ENCODE results near the gene XIRP2.

The XIRP2 gene

DNA sequence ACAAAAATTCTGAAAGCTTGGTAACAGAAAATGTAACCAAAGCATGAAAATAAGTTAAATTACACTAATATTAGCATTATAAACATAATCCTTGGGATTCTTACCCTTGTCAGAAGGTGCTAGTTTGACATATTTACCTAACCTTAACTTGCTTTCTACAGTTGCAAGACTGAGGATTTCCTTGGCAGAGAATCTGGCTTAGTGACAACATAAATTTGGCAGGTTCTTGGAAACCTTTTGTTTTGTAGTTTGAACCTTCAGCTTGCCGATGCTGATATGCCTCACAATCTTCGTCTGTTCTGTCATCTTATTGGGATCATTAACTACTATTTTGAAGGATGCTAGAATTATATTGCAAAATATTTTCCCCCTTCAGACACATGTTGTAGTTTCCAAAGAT lies 3.4 kb downstream of the XIRP2 start:
- H3K4me3 ChIP-seq (ENCODE audit: low read length in 2 of 2), result no peak overlapping the region
- no peaks in the 10 kb centered on the region for H3K9me3 ChIP-seq (ENCODE audit: control insufficient read depth in 2 of 2, low read length in 2 of 2)
- no peaks in the 10 kb centered on the region for H3K27me3 ChIP-seq (ENCODE audit: control insufficient read depth in 2 of 2, insufficient read depth in 2 of 2, low read length in 2 of 2)
- no peaks in the 10 kb centered on the region for H3K36me3 ChIP-seq (ENCODE audit: control insufficient read depth in 2 of 2, insufficient read depth in 2 of 2, low read length in 2 of 2)
- H3K9ac ChIP-seq (ENCODE audit: low read depth in 1 of 2, low read length in 2 of 2), result no peak overlapping the region
- H3K27ac ChIP-seq (ENCODE audit: low read depth in 2 of 2, low read length in 2 of 2), result no peak overlapping the region
- H3K4me1 ChIP-seq (ENCODE audit: control insufficient read depth in 2 of 2, insufficient read depth in 2 of 2, low read length in 2 of 2), result no peaks in the 10 kb centered on the region

DNA sequence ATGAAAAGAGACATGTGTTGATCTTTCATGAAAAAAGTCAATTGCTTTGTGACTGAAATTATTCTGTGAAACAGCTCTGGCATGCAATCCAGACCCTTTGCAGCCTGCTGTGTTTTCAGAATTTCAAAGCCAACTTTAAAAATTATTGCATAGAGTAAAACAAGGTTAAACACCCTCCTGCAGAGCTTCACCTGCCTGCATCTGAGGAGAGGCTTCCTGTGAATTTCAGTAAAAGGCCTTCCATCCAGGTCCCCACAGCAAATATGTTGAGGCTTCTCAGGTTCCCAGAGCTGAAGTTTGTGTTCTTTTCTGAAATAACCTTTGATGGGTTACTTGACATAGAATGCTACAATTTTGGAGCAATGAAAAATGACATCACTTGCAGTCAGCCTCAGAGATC lies 4.1 kb downstream of the XIRP2 start:
- H3K27me3 ChIP-seq (ENCODE audit: control insufficient read depth in 2 of 2, insufficient read depth in 2 of 2, low read length in 2 of 2), result no peaks in the 10 kb centered on the region
- no peak overlapping the region for H3K4me3 ChIP-seq (ENCODE audit: low read length in 2 of 2)
- H3K27ac ChIP-seq (ENCODE audit: low read depth in 2 of 2, low read length in 2 of 2), result no peak overlapping the region
- no peaks in the 10 kb centered on the region for H3K36me3 ChIP-seq (ENCODE audit: control insufficient read depth in 2 of 2, insufficient read depth in 2 of 2, low read length in 2 of 2)
- no peaks in the 10 kb centered on the region for H3K4me1 ChIP-seq (ENCODE audit: control insufficient read depth in 2 of 2, insufficient read depth in 2 of 2, low read length in 2 of 2)
- H3K9ac ChIP-seq (ENCODE audit: low read depth in 1 of 2, low read length in 2 of 2), result no peak overlapping the region
- H3K9me3 ChIP-seq (ENCODE audit: control insufficient read depth in 2 of 2, low read length in 2 of 2), result no peaks in the 10 kb centered on the region

DNA sequence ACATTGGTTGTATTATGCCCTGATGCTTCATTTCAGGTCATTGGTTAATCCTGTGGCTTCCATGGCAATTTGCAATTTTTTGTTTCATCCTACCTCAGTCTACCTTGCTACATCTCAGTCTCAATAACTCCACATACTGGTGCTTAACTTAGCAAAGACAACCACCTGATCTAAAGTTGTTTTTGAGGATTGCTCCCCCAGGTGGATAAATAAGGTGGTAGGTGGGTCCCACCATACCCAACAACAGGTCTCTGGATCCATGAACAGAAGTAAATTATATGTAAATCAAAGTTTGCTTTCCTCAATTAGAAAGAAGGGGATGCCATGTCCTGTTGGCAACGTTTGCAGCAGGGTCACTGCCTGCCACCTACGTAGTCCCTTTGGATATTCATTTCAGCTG lies 7.0 kb downstream of the XIRP2 start:
- Histone ChIP-seq H3K36me3 (ENCODE audit: control insufficient read depth in 2 of 2, insufficient read depth in 2 of 2, low read length in 2 of 2) (no peaks in the 10 kb centered on the region), H3K4me3 (ENCODE audit: low read length in 2 of 2) (no peak overlapping the region), H3K9me3 (ENCODE audit: control insufficient read depth in 2 of 2, low read length in 2 of 2) (no peaks in the 10 kb centered on the region), H3K27ac (ENCODE audit: low read depth in 2 of 2, low read length in 2 of 2) (no peak overlapping the region), H3K27me3 (ENCODE audit: control insufficient read depth in 2 of 2, insufficient read depth in 2 of 2, low read length in 2 of 2) (no peaks in the 10 kb centered on the region), H3K4me1 (ENCODE audit: control insufficient read depth in 2 of 2, insufficient read depth in 2 of 2, low read length in 2 of 2) (no peaks in the 10 kb centered on the region), H3K9ac (ENCODE audit: low read depth in 1 of 2, low read length in 2 of 2) (no peak overlapping the region)

DNA sequence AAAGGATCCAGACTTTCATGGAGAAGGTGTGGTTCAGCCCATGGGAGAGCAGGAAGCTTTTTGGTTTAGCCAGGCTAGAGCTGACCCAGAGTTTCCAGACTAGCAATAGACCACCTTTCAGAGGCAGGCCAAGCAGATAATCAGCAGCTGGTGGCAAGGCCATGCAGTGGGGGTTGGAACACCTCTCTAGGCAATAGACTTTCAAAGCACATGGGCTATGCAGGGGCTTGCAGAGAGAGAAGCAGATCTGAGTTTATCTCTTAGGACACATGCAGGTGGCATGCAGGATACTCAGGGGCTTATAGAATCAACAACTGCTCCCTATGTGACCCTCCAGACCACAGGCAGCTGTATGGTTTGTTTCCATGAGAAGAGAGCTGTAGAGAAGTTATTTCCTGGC lies 9.4 kb downstream of the XIRP2 start:
- H3K4me3 ChIP-seq (ENCODE audit: low read length in 2 of 2), result no peak overlapping the region

DNA sequence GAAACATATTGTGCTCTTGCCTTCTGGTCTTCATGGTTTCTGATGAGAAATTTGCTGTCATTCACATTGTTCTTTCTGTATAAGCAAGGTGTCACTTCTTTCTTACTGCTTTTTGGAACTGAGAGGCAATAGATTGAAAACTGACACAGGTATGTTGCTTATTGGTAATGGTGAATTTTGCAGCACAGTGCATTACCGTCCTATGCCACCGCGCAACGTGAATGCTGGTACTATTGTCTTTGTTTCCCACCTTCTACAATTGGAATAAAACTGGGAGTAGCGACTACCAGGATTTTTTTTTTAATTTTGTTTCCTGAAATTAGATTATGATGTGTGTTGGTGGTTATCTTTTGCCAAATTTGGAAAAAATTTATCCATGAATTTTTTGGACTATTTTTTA lies 11.4 kb downstream of the XIRP2 start:
- Histone ChIP-seq H3K4me1 (ENCODE audit: control insufficient read depth in 2 of 2, insufficient read depth in 2 of 2, low read length in 2 of 2) (no peaks in the 10 kb centered on the region), H3K4me3 (ENCODE audit: low read length in 2 of 2) (no peak overlapping the region), H3K9me3 (ENCODE audit: control insufficient read depth in 2 of 2, low read length in 2 of 2) (no peaks in the 10 kb centered on the region)

More for the DNA sequence above, 9.4 kb downstream of the XIRP2 start:
- Histone ChIP-seq H3K9ac (ENCODE audit: low read depth in 1 of 2, low read length in 2 of 2) (no peak overlapping the region), H3K27me3 (ENCODE audit: control insufficient read depth in 2 of 2, insufficient read depth in 2 of 2, low read length in 2 of 2) (no peaks in the 10 kb centered on the region), H3K4me1 (ENCODE audit: control insufficient read depth in 2 of 2, insufficient read depth in 2 of 2, low read length in 2 of 2) (no peaks in the 10 kb centered on the region), H3K27ac (ENCODE audit: low read depth in 2 of 2, low read length in 2 of 2) (no peak overlapping the region), H3K36me3 (ENCODE audit: control insufficient read depth in 2 of 2, insufficient read depth in 2 of 2, low read length in 2 of 2) (no peaks in the 10 kb centered on the region), H3K9me3 (ENCODE audit: control insufficient read depth in 2 of 2, low read length in 2 of 2) (no peaks in the 10 kb centered on the region)

DNA sequence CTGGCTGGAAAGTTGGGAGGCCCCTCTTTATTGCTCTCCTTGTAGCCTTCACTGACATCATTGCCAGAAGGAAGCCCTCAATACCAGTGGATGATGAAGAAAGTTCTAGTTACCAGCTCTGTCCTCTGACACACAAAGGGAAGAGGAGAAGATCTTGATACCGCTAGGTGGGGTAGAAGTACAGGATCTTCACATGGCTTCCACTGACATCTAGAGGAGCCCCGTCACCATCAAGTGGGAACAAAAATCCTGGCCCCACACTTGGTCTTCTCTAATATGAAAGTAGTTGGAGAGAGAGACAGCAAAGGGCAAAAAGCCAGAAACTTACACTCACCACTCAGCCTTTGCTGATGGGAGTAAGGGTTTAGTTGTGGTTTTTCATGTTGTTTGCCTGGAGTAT lies 12.4 kb downstream of the XIRP2 start:
- Histone ChIP-seq H3K27me3 (ENCODE audit: control insufficient read depth in 2 of 2, insufficient read depth in 2 of 2, low read length in 2 of 2) (no peaks in the 10 kb centered on the region), H3K4me1 (ENCODE audit: control insufficient read depth in 2 of 2, insufficient read depth in 2 of 2, low read length in 2 of 2) (no peaks in the 10 kb centered on the region), H3K27ac (ENCODE audit: low read depth in 2 of 2, low read length in 2 of 2) (no peak overlapping the region), H3K4me3 (ENCODE audit: low read length in 2 of 2) (no peak overlapping the region), H3K36me3 (ENCODE audit: control insufficient read depth in 2 of 2, insufficient read depth in 2 of 2, low read length in 2 of 2) (no peaks in the 10 kb centered on the region), H3K9me3 (ENCODE audit: control insufficient read depth in 2 of 2, low read length in 2 of 2) (no peaks in the 10 kb centered on the region), H3K9ac (ENCODE audit: low read depth in 1 of 2, low read length in 2 of 2) (no peak overlapping the region)

More for the DNA sequence above, 11.4 kb downstream of the XIRP2 start:
- H3K27me3 ChIP-seq (ENCODE audit: control insufficient read depth in 2 of 2, insufficient read depth in 2 of 2, low read length in 2 of 2), result no peaks in the 10 kb centered on the region
- H3K9ac ChIP-seq (ENCODE audit: low read depth in 1 of 2, low read length in 2 of 2), result no peak overlapping the region
- no peak overlapping the region for H3K27ac ChIP-seq (ENCODE audit: low read depth in 2 of 2, low read length in 2 of 2)
- H3K36me3 ChIP-seq (ENCODE audit: control insufficient read depth in 2 of 2, insufficient read depth in 2 of 2, low read length in 2 of 2), result no peaks in the 10 kb centered on the region

DNA sequence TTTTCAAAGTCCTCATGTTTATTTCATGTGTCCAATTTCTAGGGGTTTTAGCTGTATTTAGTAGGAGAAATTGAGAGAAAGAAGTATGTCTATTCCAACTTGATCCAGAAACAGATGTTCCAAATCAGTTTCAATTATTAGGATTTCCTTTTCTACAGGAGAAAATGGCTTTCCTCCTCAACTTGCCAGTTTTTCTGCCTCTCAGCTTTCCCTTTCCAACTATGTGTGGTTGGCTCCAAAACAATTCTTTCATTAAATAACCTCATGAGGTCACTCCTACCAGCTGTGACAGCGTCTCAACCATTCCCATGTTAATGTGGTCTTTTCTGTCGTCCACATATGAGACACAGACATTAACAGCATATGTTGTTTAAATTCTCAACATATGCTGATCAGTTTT lies 13.1 kb downstream of the XIRP2 start:
- no peak overlapping the region for H3K27ac ChIP-seq (ENCODE audit: low read depth in 2 of 2, low read length in 2 of 2)
- no peaks in the 10 kb centered on the region for H3K36me3 ChIP-seq (ENCODE audit: control insufficient read depth in 2 of 2, insufficient read depth in 2 of 2, low read length in 2 of 2)

DNA sequence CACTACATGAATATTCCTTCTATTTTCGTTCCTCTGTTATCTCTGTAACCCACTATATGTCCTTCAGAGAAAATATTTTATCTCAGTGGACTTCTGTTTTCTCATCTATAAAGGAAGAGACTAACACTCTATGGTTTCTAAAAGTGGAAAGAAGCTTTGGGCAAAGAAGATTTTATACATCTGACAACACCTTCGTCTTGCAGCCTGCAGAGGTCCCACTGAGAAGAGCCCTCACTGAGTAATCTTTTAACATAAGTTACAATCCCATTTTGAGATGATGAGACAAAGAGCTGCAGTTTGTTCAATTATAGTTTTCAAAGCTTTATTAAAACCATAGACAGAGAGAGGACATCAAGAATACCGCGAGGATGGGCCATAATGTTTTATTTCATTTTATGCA lies 28.7 kb downstream of the XIRP2 start:
- no peak overlapping the region for H3K9ac ChIP-seq (ENCODE audit: low read depth in 1 of 2, low read length in 2 of 2)
- H3K27me3 ChIP-seq (ENCODE audit: control insufficient read depth in 2 of 2, insufficient read depth in 2 of 2, low read length in 2 of 2), result no peaks in the 10 kb centered on the region
- H3K36me3 ChIP-seq (ENCODE audit: control insufficient read depth in 2 of 2, insufficient read depth in 2 of 2, low read length in 2 of 2), result no peaks in the 10 kb centered on the region

More for the DNA sequence above, 13.1 kb downstream of the XIRP2 start:
- Histone ChIP-seq H3K27me3 (ENCODE audit: control insufficient read depth in 2 of 2, insufficient read depth in 2 of 2, low read length in 2 of 2) (no peaks in the 10 kb centered on the region), H3K4me3 (ENCODE audit: low read length in 2 of 2) (no peak overlapping the region), H3K4me1 (ENCODE audit: control insufficient read depth in 2 of 2, insufficient read depth in 2 of 2, low read length in 2 of 2) (no peaks in the 10 kb centered on the region), H3K9ac (ENCODE audit: low read depth in 1 of 2, low read length in 2 of 2) (no peak overlapping the region), H3K9me3 (ENCODE audit: control insufficient read depth in 2 of 2, low read length in 2 of 2) (no peaks in the 10 kb centered on the region)

DNA sequence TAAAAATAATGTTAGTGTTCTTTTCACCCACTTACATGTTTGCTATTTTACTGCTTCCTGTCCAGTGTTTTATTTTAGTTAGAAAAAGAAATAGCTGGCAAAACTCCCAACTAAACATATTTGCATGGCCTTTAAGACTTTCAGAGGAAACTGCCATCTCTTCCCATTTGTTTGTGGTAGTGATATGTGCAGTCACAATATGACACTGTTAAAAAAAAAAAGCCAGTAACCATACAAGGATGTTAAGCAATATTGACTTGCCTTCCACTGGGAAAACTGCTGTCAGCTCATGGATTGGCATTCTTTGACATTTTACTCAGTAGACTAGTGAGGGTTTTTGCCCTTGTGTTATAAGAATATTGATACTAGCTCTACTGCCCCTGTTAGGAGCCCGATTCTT lies 29.1 kb downstream of the XIRP2 start:
- H3K9me3 ChIP-seq (ENCODE audit: control insufficient read depth in 2 of 2, low read length in 2 of 2), result no peaks in the 10 kb centered on the region
- H3K4me3 ChIP-seq (ENCODE audit: low read length in 2 of 2), result no peak overlapping the region
- no peaks in the 10 kb centered on the region for H3K4me1 ChIP-seq (ENCODE audit: control insufficient read depth in 2 of 2, insufficient read depth in 2 of 2, low read length in 2 of 2)
- H3K9ac ChIP-seq (ENCODE audit: low read depth in 1 of 2, low read length in 2 of 2), result no peak overlapping the region
- no peaks in the 10 kb centered on the region for H3K27me3 ChIP-seq (ENCODE audit: control insufficient read depth in 2 of 2, insufficient read depth in 2 of 2, low read length in 2 of 2)
- no peak overlapping the region for H3K27ac ChIP-seq (ENCODE audit: low read depth in 2 of 2, low read length in 2 of 2)
- no peaks in the 10 kb centered on the region for H3K36me3 ChIP-seq (ENCODE audit: control insufficient read depth in 2 of 2, insufficient read depth in 2 of 2, low read length in 2 of 2)

More for the DNA sequence above, 28.7 kb downstream of the XIRP2 start:
- Histone ChIP-seq H3K4me3 (ENCODE audit: low read length in 2 of 2) (no peak overlapping the region), H3K27ac (ENCODE audit: low read depth in 2 of 2, low read length in 2 of 2) (no peak overlapping the region), H3K4me1 (ENCODE audit: control insufficient read depth in 2 of 2, insufficient read depth in 2 of 2, low read length in 2 of 2) (no peaks in the 10 kb centered on the region), H3K9me3 (ENCODE audit: control insufficient read depth in 2 of 2, low read length in 2 of 2) (no peaks in the 10 kb centered on the region)

DNA sequence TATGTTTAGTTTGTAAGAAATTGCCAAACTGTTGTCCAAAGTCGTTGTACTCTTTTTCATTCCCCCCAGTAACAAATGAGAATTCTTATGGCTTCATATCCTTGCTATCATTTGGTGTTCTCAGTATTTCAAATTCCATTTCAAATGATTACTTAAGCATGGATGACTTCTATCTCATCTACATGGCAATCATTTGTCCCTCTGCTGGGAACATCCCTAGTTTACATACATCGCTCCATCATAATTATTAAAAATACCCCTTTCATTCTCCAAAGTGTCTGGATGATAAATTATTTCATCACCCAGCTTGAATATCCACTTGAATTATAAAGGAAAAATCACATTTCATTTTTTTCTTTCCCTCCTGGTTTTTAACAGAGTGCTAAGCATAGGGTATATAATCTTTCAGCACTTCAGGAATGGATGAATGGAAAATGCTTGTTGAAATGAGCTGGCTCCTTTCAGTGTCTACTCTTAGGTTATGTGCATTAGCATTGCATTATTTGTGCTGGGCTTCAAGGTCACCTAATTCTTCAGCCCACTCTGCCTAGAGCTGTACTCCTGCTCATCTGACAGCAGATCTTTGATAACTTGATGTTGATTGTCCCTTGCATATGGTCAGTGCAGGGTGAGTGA lies 33.1 kb downstream of the XIRP2 start:
- no peaks in the 10 kb centered on the region for H3K27me3 ChIP-seq (ENCODE audit: control insufficient read depth in 2 of 2, insufficient read depth in 2 of 2, low read length in 2 of 2)
- H3K27ac ChIP-seq (ENCODE audit: low read depth in 2 of 2, low read length in 2 of 2), result no peak overlapping the region
- no peaks in the 10 kb centered on the region for H3K9me3 ChIP-seq (ENCODE audit: control insufficient read depth in 2 of 2, low read length in 2 of 2)
- no peaks in the 10 kb centered on the region for H3K36me3 ChIP-seq (ENCODE audit: control insufficient read depth in 2 of 2, insufficient read depth in 2 of 2, low read length in 2 of 2)
- H3K9ac ChIP-seq (ENCODE audit: low read depth in 1 of 2, low read length in 2 of 2), result no peak overlapping the region
- no peak overlapping the region for H3K4me3 ChIP-seq (ENCODE audit: low read length in 2 of 2)
- H3K4me1 ChIP-seq (ENCODE audit: control insufficient read depth in 2 of 2, insufficient read depth in 2 of 2, low read length in 2 of 2), result no peaks in the 10 kb centered on the region

DNA sequence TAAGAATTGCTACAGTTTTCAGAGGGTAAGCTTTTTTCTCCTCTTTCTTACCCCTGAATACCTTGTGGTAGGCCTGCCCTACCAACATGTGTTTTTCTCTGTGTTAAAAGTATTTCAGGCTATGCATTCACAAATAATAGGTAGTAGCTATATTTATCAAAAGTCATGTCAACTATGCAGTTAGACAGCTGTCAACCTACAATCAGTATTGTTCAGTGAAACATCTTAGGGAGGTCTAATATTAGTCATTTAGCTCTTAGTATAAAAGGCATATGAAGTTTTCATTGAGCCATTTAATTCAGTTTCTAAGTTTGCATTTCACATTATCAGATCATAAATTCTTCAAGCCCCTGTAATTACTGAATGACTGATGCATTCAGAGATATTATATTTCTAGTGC lies 36.7 kb downstream of the XIRP2 start:
- H3K4me3 ChIP-seq (ENCODE audit: low read length in 2 of 2), result no peak overlapping the region
- no peaks in the 10 kb centered on the region for H3K36me3 ChIP-seq (ENCODE audit: control insufficient read depth in 2 of 2, insufficient read depth in 2 of 2, low read length in 2 of 2)
- H3K9me3 ChIP-seq (ENCODE audit: control insufficient read depth in 2 of 2, low read length in 2 of 2), result no peaks in the 10 kb centered on the region
- no peaks in the 10 kb centered on the region for H3K4me1 ChIP-seq (ENCODE audit: control insufficient read depth in 2 of 2, insufficient read depth in 2 of 2, low read length in 2 of 2)
- H3K27ac ChIP-seq (ENCODE audit: low read depth in 2 of 2, low read length in 2 of 2), result no peak overlapping the region
- no peaks in the 10 kb centered on the region for H3K27me3 ChIP-seq (ENCODE audit: control insufficient read depth in 2 of 2, insufficient read depth in 2 of 2, low read length in 2 of 2)
- no peak overlapping the region for H3K9ac ChIP-seq (ENCODE audit: low read depth in 1 of 2, low read length in 2 of 2)
